Right atrium auricular region (tissue), 2 donors: ENCODE data around the gene TNFRSF11A. TPM values are rescaled to one million over a fixed set of nuclear protein-coding genes. Genes with fewer than 3 reads are reported as not detected.

Source experiments
- DNase-seq: peaks from one replicate; pipeline ENCODE4 v3.0.0-alpha.2; 2019; ENCODE audit warnings: low spot score
- H3K27ac ChIP-seq, 2 donors: fragments of 200-600 bp; sonication (generic); 1 replicate in 1 of 2; 2 replicates in 1 of 2; pipeline ENCODE4 v1.5.1; 2016 to 2019
- H3K27me3 ChIP-seq, 2 donors: fragments of 200-600 bp; sonication (generic); one replicate each; pipeline versions ENCODE4 v1.5.1 to v1.6.0; 2017 to 2019
- H3K36me3 ChIP-seq: fragments of 200-600 bp; sonication (generic); one replicate; pipeline ENCODE4 v1.5.1; 2016
- H3K4me1 ChIP-seq, 2 donors: fragments of 200-600 bp; sonication (generic); one replicate each; pipeline versions ENCODE4 v1.5.1 to v1.6.0; 2017 to 2019
- H3K4me3 ChIP-seq, 2 donors: fragments of 200-600 bp; sonication (generic); 1 replicate in 1 of 2; 2 replicates in 1 of 2; pipeline ENCODE4 v1.5.1; 2017 to 2019; ENCODE audit warnings: mild to moderate bottlenecking in 1 of 2, moderate library complexity in 1 of 2
- H3K9me3 ChIP-seq, 2 donors: fragments of 200-600 bp; sonication (generic); one replicate each; pipeline ENCODE4 v1.5.1; 2019
- CTCF ChIP-seq, 2 donors: fragments of 200-600 bp; sonication (generic); IDR thresholded peaks; one replicate each; pipeline ENCODE4 v1.5.1; 2019; ENCODE audit warnings: antibody characterized with exemption in 2 of 2
- total RNA-seq, 2 donors: library from RNA; depleted of rRNA; stranded (reverse); fragments of >200 nt; gene quantifications; one replicate each; pipeline ENCODE4 v1.1.0, GENCODE V29; 2016

Gene TNFRSF11A
- total RNA-seq, 2 donors from 2014 or later: 0.56 to 1.8 TPM

GRCh38 chr18:62388855-62389760, 64.0 kb downstream of the TNFRSF11A start:
- Histone ChIP-seq H3K4me3 (no peak overlapping the region), H3K36me3 (no peaks in the 10 kb centered on the region), H3K27me3 (no peaks in the 10 kb centered on the region), H3K27ac (no peak overlapping the region), H3K9me3 (no peaks in the 10 kb centered on the region), H3K4me1 (no peaks in the 10 kb centered on the region)
- no peak for TF ChIP-seq CTCF (IDR thresholded peaks at IDR 0.05)
- DNase-seq: no peak

GRCh38 chr18:62389761-62390481, 64.8 kb downstream of the TNFRSF11A start:
- no peak for DNase-seq
- Histone ChIP-seq H3K4me3 (no peak overlapping the region), H3K9me3 (no peaks in the 10 kb centered on the region), H3K4me1 (no peaks in the 10 kb centered on the region), H3K36me3 (no peaks in the 10 kb centered on the region), H3K27ac (no peak overlapping the region), H3K27me3 (no peaks in the 10 kb centered on the region)
- no peak for TF ChIP-seq CTCF (IDR thresholded peaks at IDR 0.05)

- Histone ChIP-seq H3K36me3 (no peaks in the 10 kb centered on the region), H3K9me3 (no peaks in the 10 kb centered on the region), H3K27me3 (no peaks in the 10 kb centered on the region), H3K4me1 (no peaks in the 10 kb centered on the region), H3K4me3 (no peak overlapping the region), H3K27ac (no peak overlapping the region)
- DNase-seq: no peak
- no peak for TF ChIP-seq CTCF (IDR thresholded peaks at IDR 0.05)
These were observed 69.1 kb downstream of the TNFRSF11A start for GRCh38 chr18:62394006-62394763.

- Histone ChIP-seq H3K4me1 (no peaks in the 10 kb centered on the region), H3K27me3 (no peaks in the 10 kb centered on the region), H3K36me3 (no peaks in the 10 kb centered on the region), H3K9me3 (no peaks in the 10 kb centered on the region), H3K4me3 (no peak overlapping the region), H3K27ac (no peak overlapping the region)
- no peak for TF ChIP-seq CTCF (IDR thresholded peaks at IDR 0.05)
- DNase-seq: no peak
These were observed 71.3 kb downstream of the TNFRSF11A start for GRCh38 chr18:62396381-62396780.

GRCh38 chr18:62396967-62397366, 71.9 kb downstream of the TNFRSF11A start:
- no peak for DNase-seq
- Histone ChIP-seq H3K9me3 (no peaks in the 10 kb centered on the region), H3K4me1 (no peaks in the 10 kb centered on the region), H3K4me3 (no peak overlapping the region), H3K27ac (no peak overlapping the region), H3K27me3 (no peaks in the 10 kb centered on the region), H3K36me3 (no peaks in the 10 kb centered on the region)
- no peak for TF ChIP-seq CTCF (IDR thresholded peaks at IDR 0.05)
